Measurements from ENCODE around the gene RAF1.

DNA sequence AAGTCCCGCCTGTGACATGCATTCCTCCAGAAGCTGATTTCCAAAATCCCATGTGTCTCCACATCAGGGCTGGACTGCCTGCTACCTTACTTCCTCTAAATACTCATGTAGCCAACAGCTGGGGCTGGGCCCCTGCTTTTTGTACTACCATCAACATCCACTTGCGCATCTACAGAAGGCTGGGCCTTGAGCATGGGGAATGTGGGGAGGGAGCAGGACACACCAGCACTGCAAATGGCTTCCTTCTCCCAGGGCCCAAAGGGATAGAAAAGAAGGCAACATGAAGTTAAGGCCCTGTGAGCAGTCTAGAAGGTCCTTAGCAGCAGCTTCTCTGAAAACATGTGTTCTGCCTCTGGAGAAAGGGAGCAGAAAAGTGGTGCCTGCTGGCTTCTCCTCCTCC, 79.8 kb downstream of the RAF1 start:
- TF ChIP-seq POLR2A (IDR thresholded peaks at IDR 0.05) = no peak
- TF ChIP-seq, protein P1, sequence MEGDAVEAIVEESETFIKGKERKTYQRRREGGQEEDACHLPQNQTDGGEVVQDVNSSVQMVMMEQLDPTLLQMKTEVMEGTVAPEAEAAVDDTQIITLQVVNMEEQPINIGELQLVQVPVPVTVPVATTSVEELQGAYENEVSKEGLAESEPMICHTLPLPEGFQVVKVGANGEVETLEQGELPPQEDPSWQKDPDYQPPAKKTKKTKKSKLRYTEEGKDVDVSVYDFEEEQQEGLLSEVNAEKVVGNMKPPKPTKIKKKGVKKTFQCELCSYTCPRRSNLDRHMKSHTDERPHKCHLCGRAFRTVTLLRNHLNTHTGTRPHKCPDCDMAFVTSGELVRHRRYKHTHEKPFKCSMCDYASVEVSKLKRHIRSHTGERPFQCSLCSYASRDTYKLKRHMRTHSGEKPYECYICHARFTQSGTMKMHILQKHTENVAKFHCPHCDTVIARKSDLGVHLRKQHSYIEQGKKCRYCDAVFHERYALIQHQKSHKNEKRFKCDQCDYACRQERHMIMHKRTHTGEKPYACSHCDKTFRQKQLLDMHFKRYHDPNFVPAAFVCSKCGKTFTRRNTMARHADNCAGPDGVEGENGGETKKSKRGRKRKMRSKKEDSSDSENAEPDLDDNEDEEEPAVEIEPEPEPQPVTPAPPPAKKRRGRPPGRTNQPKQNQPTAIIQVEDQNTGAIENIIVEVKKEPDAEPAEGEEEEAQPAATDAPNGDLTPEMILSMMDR (IDR thresholded peaks at IDR 0.05) = no peak

Data from tibial nerve (tissue), 3 donors.